Astrocyte (in vitro differentiated cells and primary cell): ENCODE measurements around the gene XPNPEP1.

ENCODE experiments used
- CTCF ChIP-seq: IDR thresholded peaks from 2 replicates; pipeline ENCODE4 v1.5.1; 2011; ENCODE audit warnings: low read depth, mild to moderate bottlenecking, inconsistent platforms, low read length, moderate library complexity; ENCODE audit not compliant: insufficient read depth
- EZH2 ChIP-seq: IDR thresholded peaks from 2 replicates; pipeline ENCODE4 v1.6.1; 2012; ENCODE audit warnings: mild to moderate bottlenecking, low read length, inconsistent platforms; ENCODE audit not compliant: insufficient read depth

- no peak for TF ChIP-seq CTCF
- TF ChIP-seq EZH2, result no peak
Observed at GRCh38 chr10:109926061-109926745, 2.9 kb upstream of the XPNPEP1 start.
